Trophoblast cell (in vitro differentiated cells and primary cell): ENCODE data around the gene PLS1.
A peak's percentile ranks its signal among the peaks of the same experiment; 100 is the strongest.

Source experiments
- DNase-seq, 2 donors: peaks; one replicate each; pipeline ENCODE4 v3.0.0-alpha.2; 2016
- H2AFZ ChIP-seq: 2 replicates; pipeline ENCODE4 v1.6.1; 2013; ENCODE audit warnings: low read length, moderate library complexity, mild to moderate bottlenecking; ENCODE audit not compliant: insufficient read depth, poor library complexity
- H2AK5ac ChIP-seq: 2 replicates; pipeline ENCODE4 v1.6.1; 2013; ENCODE audit warnings: mild to moderate bottlenecking, low read length
- H2BK120ac ChIP-seq: 2 replicates; pipeline ENCODE4 v1.6.1; 2013; ENCODE audit warnings: low read length, mild to moderate bottlenecking, moderate library complexity; ENCODE audit not compliant: insufficient read depth, poor library complexity
- H2BK12ac ChIP-seq: 2 replicates; pipeline ENCODE4 v1.6.1; 2013; ENCODE audit warnings: mild to moderate bottlenecking, low read length, moderate library complexity
- H2BK5ac ChIP-seq: 2 replicates; pipeline ENCODE4 v1.6.1; 2013; ENCODE audit warnings: low read length, low read depth, moderate library complexity, mild to moderate bottlenecking; ENCODE audit not compliant: poor library complexity
- H3K14ac ChIP-seq: 2 replicates; pipeline ENCODE4 v1.6.1; 2013; ENCODE audit warnings: mild to moderate bottlenecking, low read length
- H3K18ac ChIP-seq: 2 replicates; pipeline ENCODE4 v1.6.1; 2013; ENCODE audit warnings: mild to moderate bottlenecking, low read length
- H3K23ac ChIP-seq: 2 replicates; pipeline ENCODE4 v1.6.1; 2013; ENCODE audit warnings: low read length
- H3K27ac ChIP-seq: 2 replicates; pipeline ENCODE4 v1.5.1; 2013; ENCODE audit warnings: low read depth, mild to moderate bottlenecking, inconsistent platforms, low read length, moderate library complexity
- H3K27me3 ChIP-seq: 2 replicates; pipeline ENCODE4 v1.6.1; 2013; ENCODE audit warnings: inconsistent platforms, mild to moderate bottlenecking, low read length, moderate library complexity; ENCODE audit not compliant: insufficient read depth
- H3K36me3 ChIP-seq, 2 experiments: 1 replicate in 1 of 2; 2 replicates in 1 of 2; pipeline ENCODE4 v1.6.1; 2013; ENCODE audit warnings: low read length in 2 of 2, mild to moderate bottlenecking in 2 of 2, moderate library complexity in 1 of 2; ENCODE audit not compliant: insufficient read depth in 2 of 2, control insufficient read depth in 1 of 2
- H3K4ac ChIP-seq: 2 replicates; pipeline ENCODE4 v1.6.1; 2013; ENCODE audit warnings: low read depth, mild to moderate bottlenecking, low read length, moderate library complexity
- H3K4me1 ChIP-seq, 2 experiments: 1 replicate in 1 of 2; 2 replicates in 1 of 2; pipeline ENCODE4 v1.6.1; 2013; ENCODE audit warnings: low read length in 2 of 2, mild to moderate bottlenecking in 2 of 2, moderate library complexity in 1 of 2; ENCODE audit not compliant: insufficient read depth in 2 of 2, control insufficient read depth in 1 of 2
- H3K4me2 ChIP-seq: 2 replicates; pipeline ENCODE4 v1.6.1; 2013; ENCODE audit warnings: inconsistent platforms, mild to moderate bottlenecking, low read length, moderate library complexity
- H3K4me3 ChIP-seq: 2 replicates; pipeline ENCODE4 v1.5.1; 2013; ENCODE audit warnings: mild to moderate bottlenecking, low read depth, low read length, inconsistent platforms
- H3K79me1 ChIP-seq: one replicate; pipeline ENCODE4 v1.6.1; 2013; ENCODE audit warnings: low read length
- H3K79me2 ChIP-seq: 2 replicates; pipeline ENCODE4 v1.6.1; 2013; ENCODE audit warnings: low read length, mild to moderate bottlenecking; ENCODE audit not compliant: control insufficient read depth, insufficient read depth, poor library complexity
- H3K9ac ChIP-seq: 2 replicates; pipeline ENCODE4 v1.6.1; 2013; ENCODE audit warnings: mild to moderate bottlenecking, low read length
- H3K9me3 ChIP-seq: 2 replicates; pipeline ENCODE4 v1.6.1; 2013; ENCODE audit warnings: low read depth, mild to moderate bottlenecking, control low read depth, inconsistent platforms, low read length; ENCODE audit not compliant: insufficient read depth
- H4K12ac ChIP-seq: 2 replicates; pipeline ENCODE4 v1.6.1; 2013; ENCODE audit warnings: low read depth, mild to moderate bottlenecking, low read length, moderate library complexity
- H4K8ac ChIP-seq: 2 replicates; pipeline ENCODE4 v1.6.1; 2013; ENCODE audit warnings: low read depth, mild to moderate bottlenecking, low read length, moderate library complexity
- H4K91ac ChIP-seq: one replicate; pipeline ENCODE4 v1.6.1; 2013; ENCODE audit warnings: low read depth, mild to moderate bottlenecking, low read length, moderate library complexity
- WGBS: extraction: QIAGEN DNeasy Blood & Tissue Kit; methylation state at CpG from one replicate; pipeline ENCODE4 v1.1.7; 2013; ENCODE audit warnings: missing lambda C conversion rate; ENCODE audit not compliant: insufficient read length, insufficient coverage; ENCODE audit errors: extremely low coverage; 5-methylcytosine and 5-hydroxymethylcytosine counted together

Gene PLS1

DNA sequence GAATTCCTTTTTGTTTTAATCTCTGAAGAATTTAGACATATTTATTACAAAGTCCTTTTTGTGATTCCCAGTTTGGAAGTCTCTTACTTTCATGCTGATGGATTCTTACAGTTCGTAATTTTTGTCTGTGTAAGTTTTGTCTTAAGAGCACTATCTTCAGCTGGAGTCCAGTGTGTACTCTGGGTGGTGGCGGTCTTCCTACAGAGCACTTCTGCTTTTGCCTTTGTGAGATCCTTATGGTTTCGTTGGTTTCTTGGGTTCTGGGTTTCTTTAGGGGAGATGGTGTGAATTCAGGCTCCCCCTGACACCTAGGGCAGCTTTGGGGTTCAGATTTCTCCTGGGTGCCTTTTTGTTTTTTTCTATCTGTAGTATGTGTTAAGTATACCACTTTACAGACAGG lies 45.3 kb downstream of the PLS1 start:
- no peak overlapping the region for H2AFZ ChIP-seq
- no peak overlapping the region for H3K23ac ChIP-seq
- H3K27ac ChIP-seq: no peak overlapping the region
- whole genome bisulfite sequencing: no CpG with 5 or more reads among the region's 3 CpGs
- no peak overlapping the region for H4K91ac ChIP-seq
- H3K27me3 ChIP-seq: no peaks in the 10 kb centered on the region
- DNase-seq: no peak
- no peak overlapping the region for H2AK5ac ChIP-seq
- H3K36me3 ChIP-seq: no peaks in the 10 kb centered on the region
- no peak overlapping the region for H4K12ac ChIP-seq
- H3K79me2 ChIP-seq: no peaks in the 10 kb centered on the region
- H2BK5ac ChIP-seq: no peak overlapping the region
- H3K4me1 ChIP-seq: peaks cover 0 to 2% of the 10 kb centered on the region in 2 experiments
- H3K9me3 ChIP-seq: no peaks in the 10 kb centered on the region
- H3K4me2 ChIP-seq: no peak overlapping the region
- no peak overlapping the region for H3K4ac ChIP-seq
- no peak overlapping the region for H3K18ac ChIP-seq
- H2BK120ac ChIP-seq: no peak overlapping the region
- H3K9ac ChIP-seq: no peak overlapping the region
- H3K4me3 ChIP-seq: no peak overlapping the region
- H3K14ac ChIP-seq: no peak overlapping the region
- no peaks in the 10 kb centered on the region for H3K79me1 ChIP-seq
- H2BK12ac ChIP-seq: no peak overlapping the region
- no peak overlapping the region for H4K8ac ChIP-seq

DNA sequence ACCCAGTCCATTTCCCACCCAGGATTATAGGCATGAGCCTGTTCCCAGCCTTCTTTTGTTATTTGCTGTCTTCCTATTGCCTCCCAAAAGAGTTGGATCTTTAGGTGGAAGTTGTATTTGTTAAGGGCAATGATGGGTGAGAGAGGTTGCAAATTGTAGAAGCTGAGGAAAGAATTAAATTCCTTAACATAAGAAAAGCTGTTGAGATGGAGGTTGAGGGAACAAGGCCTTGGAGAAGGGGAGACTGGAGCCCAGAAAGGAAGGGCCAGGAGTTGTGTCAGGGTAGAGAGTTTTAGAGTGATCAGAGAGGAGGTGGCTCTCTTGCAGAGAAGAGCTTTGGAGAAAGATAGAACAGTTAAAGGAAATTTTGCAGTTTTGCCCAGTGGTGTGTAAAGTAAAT lies 46.8 kb downstream of the PLS1 start:
- H3K14ac ChIP-seq: no peak overlapping the region
- H3K23ac ChIP-seq: no peak overlapping the region
- no peaks in the 10 kb centered on the region for H3K9me3 ChIP-seq
- no peak overlapping the region for H2BK12ac ChIP-seq
- no peak overlapping the region for H3K4me3 ChIP-seq
- DNase-seq: no peak
- H3K27ac ChIP-seq: no peak overlapping the region
- no peak overlapping the region for H4K91ac ChIP-seq
- no peak overlapping the region for H3K18ac ChIP-seq
- H2BK120ac ChIP-seq: no peak overlapping the region
- no peaks in the 10 kb centered on the region for H3K27me3 ChIP-seq
- no peak overlapping the region for H2AFZ ChIP-seq
- H3K9ac ChIP-seq: no peak overlapping the region
- no peak overlapping the region for H3K4me2 ChIP-seq
- no peak overlapping the region for H4K8ac ChIP-seq
- no peak overlapping the region for H2BK5ac ChIP-seq
- no peaks in the 10 kb centered on the region for H3K36me3 ChIP-seq
- no peaks in the 10 kb centered on the region for H3K79me1 ChIP-seq
- H3K79me2 ChIP-seq: no peaks in the 10 kb centered on the region
- no peak overlapping the region for H3K4ac ChIP-seq
- peaks cover 0 to 2% of the 10 kb centered on the region in 2 experiments for H3K4me1 ChIP-seq
- no peak overlapping the region for H2AK5ac ChIP-seq
- no peak overlapping the region for H4K12ac ChIP-seq

DNA sequence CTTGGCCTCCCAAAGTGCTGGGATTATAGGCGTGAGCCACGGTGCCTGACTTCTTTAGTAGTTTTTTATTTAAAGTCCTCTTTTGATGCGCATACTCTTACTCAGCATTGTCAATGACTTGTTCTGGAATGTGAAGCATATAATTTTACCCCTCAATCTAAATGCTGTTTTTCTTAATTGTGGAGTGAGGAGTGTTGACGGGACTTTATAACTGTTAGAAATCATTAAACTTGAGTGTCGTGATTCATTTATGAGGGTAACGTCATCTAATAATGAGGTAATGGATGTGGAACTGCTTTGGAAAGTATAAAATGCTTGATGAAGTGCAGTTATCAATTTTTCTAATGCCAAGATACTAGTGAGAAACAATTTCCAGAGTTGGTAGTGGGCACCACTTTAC lies 48.3 kb downstream of the PLS1 start:
- no peak overlapping the region for H2BK12ac ChIP-seq
- H3K79me2 ChIP-seq: no peaks in the 10 kb centered on the region
- peaks cover 0 to 2% of the 10 kb centered on the region in 2 experiments for H3K4me1 ChIP-seq
- H2BK120ac ChIP-seq: no peak overlapping the region
- no peaks in the 10 kb centered on the region for H3K79me1 ChIP-seq
- H3K18ac ChIP-seq: no peak overlapping the region
- no peaks in the 10 kb centered on the region for H3K27me3 ChIP-seq
- WGBS: no CpG with 5 or more reads among the region's 6 CpGs
- H4K8ac ChIP-seq: no peak overlapping the region
- H3K9ac ChIP-seq: no peak overlapping the region
- H3K4me2 ChIP-seq: no peak overlapping the region
- H3K14ac ChIP-seq: no peak overlapping the region
- H2AK5ac ChIP-seq: no peak overlapping the region
- H3K4ac ChIP-seq: no peak overlapping the region
- H4K12ac ChIP-seq: no peak overlapping the region
- H2BK5ac ChIP-seq: no peak overlapping the region
- H4K91ac ChIP-seq: no peak overlapping the region
- no peak overlapping the region for H3K23ac ChIP-seq
- no peak for DNase-seq
- H3K9me3 ChIP-seq: no peaks in the 10 kb centered on the region
- H3K27ac ChIP-seq: no peak overlapping the region
- H3K36me3 ChIP-seq: no peaks in the 10 kb centered on the region
- no peak overlapping the region for H3K4me3 ChIP-seq
- H2AFZ ChIP-seq: no peak overlapping the region

DNA sequence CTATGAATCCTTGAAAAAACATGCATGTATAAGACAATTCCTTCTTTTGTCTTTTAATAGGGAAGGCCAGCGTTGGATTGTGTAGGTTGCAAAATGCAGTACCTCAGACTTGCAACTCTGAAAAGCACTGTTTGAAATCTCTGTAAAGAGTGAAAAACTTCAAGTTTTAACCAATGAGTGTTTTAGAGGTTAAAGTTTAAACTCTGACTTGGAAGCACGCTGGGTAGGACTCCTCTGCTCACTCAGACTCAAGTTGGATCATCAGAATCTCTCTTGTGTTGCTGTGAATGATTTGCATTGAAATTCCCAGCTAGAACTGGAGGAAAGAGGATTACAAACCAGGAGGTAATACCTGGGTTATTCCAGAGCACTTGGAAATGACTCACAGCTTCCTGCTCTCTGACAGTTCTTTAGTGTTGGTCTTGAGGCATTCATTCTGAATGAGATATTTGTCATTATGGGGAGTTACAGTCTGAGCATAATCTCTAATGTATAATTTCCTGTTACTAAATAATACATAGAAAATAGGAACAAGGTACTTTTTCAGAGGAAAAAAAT lies 49.1 kb downstream of the PLS1 start:
- Histone ChIP-seq H3K36me3 (no peaks in the 10 kb centered on the region), H3K79me1 (no peaks in the 10 kb centered on the region), H4K12ac (no peak overlapping the region), H3K4me1 (peaks cover 0 to 2% of the 10 kb centered on the region in 2 experiments), H4K8ac (no peak overlapping the region), H2AK5ac (no peak overlapping the region), H3K27me3 (no peaks in the 10 kb centered on the region), H4K91ac (no peak overlapping the region), H3K4me2 (no peak overlapping the region), H3K14ac (no peak overlapping the region), H2BK5ac (no peak overlapping the region), H3K9ac (no peak overlapping the region), H3K9me3 (no peaks in the 10 kb centered on the region), H3K4ac (no peak overlapping the region), H3K23ac (no peak overlapping the region), H3K4me3 (no peak overlapping the region), H2BK120ac (no peak overlapping the region), H2AFZ (no peak overlapping the region), H3K18ac (no peak overlapping the region), H2BK12ac (no peak overlapping the region), H3K27ac (no peak overlapping the region), H3K79me2 (no peaks in the 10 kb centered on the region)
- peak in 1 of 2 donors; percentile 25 for DNase-seq
- no CpG with 5 or more reads among the region's 2 CpGs for WGBS
